Coronary artery (tissue), 2 donors: ENCODE data around the gene ANKRD13D.
A peak's percentile ranks its signal among the peaks of the same experiment; 100 is the strongest.

ENCODE experiments used
- DNase-seq: peaks from one replicate; pipeline ENCODE4 v3.0.0-alpha.2; 2017; ENCODE audit warnings: low spot score
- H3K27ac ChIP-seq, 2 donors: fragments of 200-600 bp; sonication (generic); one replicate each; pipeline ENCODE4 v1.5.1; 2016 to 2019
- H3K4me3 ChIP-seq: fragments of 200-600 bp; sonication (generic); 2 replicates; pipeline ENCODE4 v1.5.1; 2016; ENCODE audit warnings: mild to moderate bottlenecking, moderate library complexity
- CTCF ChIP-seq: fragments of 200-600 bp; sonication (generic); IDR thresholded peaks from one replicate; pipeline ENCODE4 v1.5.1; 2019; ENCODE audit warnings: antibody characterized with exemption

ANKRD13D gene

GRCh38 chr11:67274768-67275605 lies 14.1 kb upstream of the ANKRD13D start:
- peak overlapping the region; percentile 36 to 88 for H3K27ac ChIP-seq
- H3K4me3 ChIP-seq = peak overlapping the region; percentile 31
- no peak for DNase-seq
- no peak for TF ChIP-seq CTCF

GRCh38 chr11:67275606-67276409 lies 13.3 kb upstream of the ANKRD13D start:
- TF ChIP-seq CTCF = no peak
- DNase-seq = no peak
- Histone ChIP-seq H3K27ac (peak overlapping the region; percentile 36 to 88), H3K4me3 (no peak overlapping the region)

- no peak for TF ChIP-seq CTCF
Observed at GRCh38 chr11:67276781-67277230, 12.3 kb upstream of the ANKRD13D start.

GRCh38 chr11:67277231-67277961 lies 11.7 kb upstream of the ANKRD13D start:
- Histone ChIP-seq H3K27ac (peak overlapping the region; percentile 35 to 88), H3K4me3 (peak overlapping the region; percentile 49)
- DNase-seq = peak; percentile 89
- no peak for TF ChIP-seq CTCF

More at GRCh38 chr11:67276781-67277230, 12.3 kb upstream of the ANKRD13D start:
- DNase-seq = no peak
- peak overlapping the region; percentile 49 for H3K4me3 ChIP-seq
- H3K27ac ChIP-seq = peak overlapping the region; percentile 35 to 88

GRCh38 chr11:67278135-67278938 lies 10.8 kb upstream of the ANKRD13D start:
- no peak for DNase-seq
- Histone ChIP-seq H3K27ac (peak overlapping the region; percentile 35 to 88), H3K4me3 (peak overlapping the region; percentile 49)
- TF ChIP-seq CTCF = no peak

- Histone ChIP-seq H3K27ac (peak overlapping the region in 1 of 2 donors; percentile 88), H3K4me3 (no peak overlapping the region)
- DNase-seq = no peak
- no peak for TF ChIP-seq CTCF
Observed at GRCh38 chr11:67278939-67279588, 10.0 kb upstream of the ANKRD13D start.
